Loucy (cell line): ENCODE measurements around the gene CHRND.

ENCODE experiments used
- CTCF ChIP-seq: fragments of 200-600 bp; sonication (generic); conservative IDR thresholded peaks from 2 replicates; pipeline ENCODE4 v1.5.1; 2014; ENCODE audit warnings: mild to moderate bottlenecking, antibody characterized with exemption, low read length
- EZH2phosphoT487 ChIP-seq: fragments of 200-600 bp; IDR thresholded peaks from 2 replicates; pipeline ENCODE4 v1.6.1; 2018; ENCODE audit warnings: antibody characterized with exemption, mild to moderate bottlenecking, moderate library complexity, borderline replicate concordance

- TF ChIP-seq CTCF (no peak), EZH2phosphoT487 (no peak)
Measured at GRCh38 chr2:232571026-232571474, 45.1 kb downstream of the CHRND start.
